HG02759 (cell line): ENCODE results near the gene MEGF6.

ENCODE experiments used
- ATAC-seq: cut with Tn5 transposase; IDR thresholded peaks from one replicate; pipeline ENCODE4 v1.9.1; 2021; ENCODE audit warnings: mild to moderate bottlenecking, moderate library complexity; ENCODE audit not compliant: unreplicated experiment

The MEGF6 gene

GRCh38 chr1:3527774-3528173, 83.5 kb downstream of the MEGF6 start:
- ATAC-seq: no peak

GRCh38 chr1:3525551-3526482, 85.5 kb downstream of the MEGF6 start:
- no peak for ATAC-seq

- no peak for ATAC-seq
Observed at GRCh38 chr1:3524556-3525203, 86.6 kb downstream of the MEGF6 start.

GRCh38 chr1:3523980-3524379, 87.3 kb downstream of the MEGF6 start:
- no peak for ATAC-seq

- no peak for ATAC-seq
Observed at GRCh38 chr1:3522564-3523265, 88.6 kb downstream of the MEGF6 start.

- ATAC-seq: no peak
Observed at GRCh38 chr1:3522112-3522511, 89.2 kb downstream of the MEGF6 start.

GRCh38 chr1:3521426-3521825, 89.9 kb downstream of the MEGF6 start:
- ATAC-seq: no peak

GRCh38 chr1:3520419-3521378, 90.6 kb downstream of the MEGF6 start:
- no peak for ATAC-seq

- ATAC-seq: no peak
Observed at GRCh38 chr1:3519301-3519885, 91.9 kb downstream of the MEGF6 start.

GRCh38 chr1:3518756-3519155, 92.6 kb downstream of the MEGF6 start:
- ATAC-seq: no peak

- no peak for ATAC-seq
Observed at GRCh38 chr1:3518256-3518655, 93.1 kb downstream of the MEGF6 start.

GRCh38 chr1:3516911-3517675, 94.2 kb downstream of the MEGF6 start:
- no peak for ATAC-seq

GRCh38 chr1:3516481-3516869, 94.8 kb downstream of the MEGF6 start:
- ATAC-seq: no peak

- no peak for ATAC-seq
Observed at GRCh38 chr1:3515774-3516480, 95.4 kb downstream of the MEGF6 start.

- ATAC-seq: no peak
Observed at GRCh38 chr1:3515272-3515671, 96.0 kb downstream of the MEGF6 start.

- no peak for ATAC-seq
Observed at GRCh38 chr1:3514404-3514803, 96.9 kb downstream of the MEGF6 start.

- no peak for ATAC-seq
Observed at GRCh38 chr1:3511856-3512255, 99.5 kb downstream of the MEGF6 start.

- ATAC-seq: no peak
Observed at GRCh38 chr1:3511306-3511705, 100.0 kb downstream of the MEGF6 start.

GRCh38 chr1:3510956-3511250, 100.4 kb downstream of the MEGF6 start:
- ATAC-seq: no peak
